Dendritic cell treated with granulocyte-macrophage colony-stimulating factor and Interleukin-4, amounts not matched to agents 40 ng/mL and 50 ng/mL, for 4 days (primary cell): ENCODE data around the gene TXLNB.
"Not testable (repeated sequence)": the region's sequence is repeated elsewhere in the genome, so short reads cannot be mapped to it uniquely, and the experiment has no call there.

Experiments used
- H3K27ac Mint-ChIP-seq: one replicate; pipeline ENCODE4 v1.8.0; 2022; ENCODE audit warnings: mild to moderate bottlenecking, mixed read lengths
- H3K27me3 Mint-ChIP-seq: one replicate; pipeline ENCODE4 v1.8.0; 2022; ENCODE audit warnings: mild to moderate bottlenecking, mixed read lengths
- H3K36me3 Mint-ChIP-seq: one replicate; pipeline ENCODE4 v1.8.0; 2022; ENCODE audit warnings: low read depth, mixed read lengths
- H3K4me1 Mint-ChIP-seq: one replicate; pipeline ENCODE4 v1.8.0; 2022; ENCODE audit warnings: low read depth, mixed read lengths
- H3K4me3 Mint-ChIP-seq: one replicate; pipeline ENCODE4 v1.8.0; 2022; ENCODE audit warnings: mild to moderate bottlenecking, moderate library complexity, mixed read lengths
- H3K9me3 Mint-ChIP-seq: one replicate; pipeline ENCODE4 v1.8.0; 2022; ENCODE audit warnings: mixed read lengths
- intact Hi-C: fragments of 100-400 bp; cut with micrococcal nuclease; formaldehyde crosslinking; loops from one replicate; pipeline ENCODE4 v1.15.0; 2022

TXLNB gene

DNA sequence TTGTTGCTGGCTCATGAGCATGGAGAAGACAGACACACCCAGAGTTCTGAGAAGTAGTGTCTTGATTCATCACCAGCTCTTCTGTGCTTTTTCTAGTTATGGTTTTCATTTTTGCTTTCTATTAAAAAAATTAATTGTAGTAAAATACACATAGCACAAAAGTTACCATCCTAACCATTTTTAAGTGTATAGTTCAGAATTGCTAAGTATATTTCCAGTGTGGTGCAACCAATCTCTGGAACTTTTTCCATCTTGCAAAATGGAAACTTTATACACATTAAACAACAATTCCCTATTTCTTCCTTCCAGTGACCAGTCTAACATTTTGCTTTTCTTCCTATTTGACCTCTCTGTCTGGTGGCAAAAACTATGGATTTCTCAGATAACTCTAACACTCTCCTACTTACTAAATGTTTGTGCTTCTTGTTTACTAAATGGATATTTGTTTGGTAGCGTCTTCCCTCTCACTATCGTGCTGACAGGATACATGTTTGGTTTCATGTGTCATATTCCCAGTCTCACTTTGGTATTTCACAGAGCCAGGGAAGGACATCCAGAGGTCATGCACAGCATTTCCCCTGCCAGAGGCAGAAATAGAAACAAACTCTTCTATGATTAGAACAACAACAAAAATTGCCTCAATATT lies 40.6 kb downstream of the TXLNB start:
- Mint-ChIP-seq H3K4me3 (peak overlapping the region; percentile 54), H3K4me1 (peaks cover 29% of the 10 kb centered on the region), H3K36me3 (no peaks in the 10 kb centered on the region), H3K9me3 (no peaks in the 10 kb centered on the region), H3K27me3 (no peaks in the 10 kb centered on the region), H3K27ac (peak overlapping the region; percentile 83)
- intact Hi-C loops, result loop anchor here (10.0 kb wide), 1 partner anchor 74 kb away; no protein-coding TSS in a partner anchor

- Mint-ChIP-seq H3K9me3 (no peaks in the 10 kb centered on the region), H3K4me3 (peak overlapping the region; percentile 40), H3K36me3 (no peaks in the 10 kb centered on the region), H3K27me3 (no peaks in the 10 kb centered on the region), H3K4me1 (peaks cover 29% of the 10 kb centered on the region), H3K27ac (peak overlapping the region; percentile 83)
- intact Hi-C loops, result loop anchor here (10.0 kb wide), 1 partner anchor 74 kb away; no protein-coding TSS in a partner anchor
These were observed 41.3 kb downstream of the TXLNB start for GRCh38 chr6:139250296-139251044.

GRCh38 chr6:139249395-139249794 lies 42.4 kb downstream of the TXLNB start:
- peak overlapping the region; percentile 83 for H3K27ac Mint-ChIP-seq
- no peaks in the 10 kb centered on the region for H3K9me3 Mint-ChIP-seq
- H3K27me3 Mint-ChIP-seq, result no peaks in the 10 kb centered on the region
- H3K36me3 Mint-ChIP-seq, result no peaks in the 10 kb centered on the region
- peaks cover 29% of the 10 kb centered on the region for H3K4me1 Mint-ChIP-seq
- intact Hi-C loops, result no loop called here
- H3K4me3 Mint-ChIP-seq, result no peak overlapping the region

DNA sequence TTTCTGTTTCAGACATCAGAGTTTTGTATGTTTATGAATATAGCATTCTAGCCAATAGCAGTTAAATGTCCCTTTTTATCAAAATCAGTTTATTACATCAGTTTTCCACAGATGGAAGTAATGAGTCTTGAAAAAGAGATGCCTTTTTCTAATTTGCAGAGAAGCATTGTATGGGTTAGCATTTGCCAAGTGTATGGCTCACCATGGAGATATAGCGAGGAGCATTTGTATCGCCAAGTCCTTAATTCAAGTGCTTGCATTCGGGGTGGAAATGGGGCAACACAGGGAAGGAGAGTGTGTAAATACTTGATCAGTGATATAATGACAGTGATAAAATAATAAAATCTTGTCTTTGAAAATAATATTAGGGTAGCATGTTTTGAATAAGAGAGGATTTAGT lies 42.9 kb downstream of the TXLNB start:
- no peaks in the 10 kb centered on the region for H3K36me3 Mint-ChIP-seq
- peaks cover 29% of the 10 kb centered on the region for H3K4me1 Mint-ChIP-seq
- H3K27me3 Mint-ChIP-seq, result no peaks in the 10 kb centered on the region
- intact Hi-C loops, result no loop called here
- H3K27ac Mint-ChIP-seq, result peak overlapping the region; percentile 83
- H3K4me3 Mint-ChIP-seq, result no peak overlapping the region
- no peaks in the 10 kb centered on the region for H3K9me3 Mint-ChIP-seq

- intact Hi-C loops, result no loop called here
- peaks cover 29% of the 10 kb centered on the region for H3K4me1 Mint-ChIP-seq
- H3K4me3 Mint-ChIP-seq, result no peak overlapping the region
- no peaks in the 10 kb centered on the region for H3K27me3 Mint-ChIP-seq
- no peaks in the 10 kb centered on the region for H3K36me3 Mint-ChIP-seq
- H3K9me3 Mint-ChIP-seq, result no peaks in the 10 kb centered on the region
- H3K27ac Mint-ChIP-seq, result no peak overlapping the region
These were observed 44.2 kb downstream of the TXLNB start for GRCh38 chr6:139247618-139248017.

- H3K4me3 Mint-ChIP-seq, result no peak overlapping the region
- H3K27me3 Mint-ChIP-seq, result no peaks in the 10 kb centered on the region
- no peak overlapping the region for H3K27ac Mint-ChIP-seq
- no peaks in the 10 kb centered on the region for H3K9me3 Mint-ChIP-seq
- H3K36me3 Mint-ChIP-seq, result no peaks in the 10 kb centered on the region
- intact Hi-C loops, result no loop called here
- no peaks in the 10 kb centered on the region for H3K4me1 Mint-ChIP-seq
These were observed 48.3 kb downstream of the TXLNB start for GRCh38 chr6:139243536-139243935.

- H3K27ac Mint-ChIP-seq, result no peak overlapping the region
- intact Hi-C loops, result no loop called here
These were observed 49.1 kb downstream of the TXLNB start for GRCh38 chr6:139242457-139243240.

GRCh38 chr6:139240161-139241010 lies 51.4 kb downstream of the TXLNB start:
- Mint-ChIP-seq H3K4me1 (no peaks in the 10 kb centered on the region), H3K27ac (no peak overlapping the region), H3K4me3 (no peak overlapping the region), H3K27me3 (no peaks in the 10 kb centered on the region), H3K9me3 (peaks cover 3% of the 10 kb centered on the region), H3K36me3 (no peaks in the 10 kb centered on the region)
- intact Hi-C loops, result no loop called here

More at GRCh38 chr6:139242457-139243240, 49.1 kb downstream of the TXLNB start:
- Mint-ChIP-seq H3K4me1 (no peaks in the 10 kb centered on the region), H3K4me3 (no peak overlapping the region), H3K27me3 (no peaks in the 10 kb centered on the region), H3K9me3 (no peaks in the 10 kb centered on the region), H3K36me3 (no peaks in the 10 kb centered on the region)

- Mint-ChIP-seq H3K4me1 (no peaks in the 10 kb centered on the region), H3K36me3 (peaks cover 2% of the 10 kb centered on the region), H3K4me3 (no peak overlapping the region), H3K9me3 (peaks cover 16% of the 10 kb centered on the region), H3K27me3 (no peaks in the 10 kb centered on the region), H3K27ac (peak overlapping the region; percentile 16)
- intact Hi-C loops, result no loop called here
These were observed 52.7 kb downstream of the TXLNB start for GRCh38 chr6:139239064-139239463.

- intact Hi-C loops, result no loop called here
- peaks cover 34% of the 10 kb centered on the region for H3K9me3 Mint-ChIP-seq
These were observed 55.7 kb downstream of the TXLNB start for GRCh38 chr6:139236105-139236504.

GRCh38 chr6:139235661-139236060 lies 56.1 kb downstream of the TXLNB start:
- intact Hi-C loops, result no loop called here
- Mint-ChIP-seq H3K36me3 (peaks cover 5% of the 10 kb centered on the region), H3K27me3 (no peaks in the 10 kb centered on the region), H3K27ac (no peak overlapping the region), H3K4me1 (peaks cover 6% of the 10 kb centered on the region), H3K4me3 (no peak overlapping the region), H3K9me3 (peaks cover 34% of the 10 kb centered on the region)

More at GRCh38 chr6:139236105-139236504, 55.7 kb downstream of the TXLNB start:
- Mint-ChIP-seq H3K4me1 (peaks cover 2% of the 10 kb centered on the region), H3K27me3 (no peaks in the 10 kb centered on the region), H3K4me3 (no peak overlapping the region), H3K36me3 (peaks cover 5% of the 10 kb centered on the region), H3K27ac (no peak overlapping the region)

GRCh38 chr6:139234193-139234592 lies 57.6 kb downstream of the TXLNB start:
- H3K36me3 Mint-ChIP-seq, H3K4me1 Mint-ChIP-seq, H3K27me3 Mint-ChIP-seq, intact Hi-C loops, H3K4me3 Mint-ChIP-seq, H3K27ac Mint-ChIP-seq: not testable (repeated sequence)
- H3K9me3 Mint-ChIP-seq, result peaks cover 34% of the 10 kb centered on the region

DNA sequence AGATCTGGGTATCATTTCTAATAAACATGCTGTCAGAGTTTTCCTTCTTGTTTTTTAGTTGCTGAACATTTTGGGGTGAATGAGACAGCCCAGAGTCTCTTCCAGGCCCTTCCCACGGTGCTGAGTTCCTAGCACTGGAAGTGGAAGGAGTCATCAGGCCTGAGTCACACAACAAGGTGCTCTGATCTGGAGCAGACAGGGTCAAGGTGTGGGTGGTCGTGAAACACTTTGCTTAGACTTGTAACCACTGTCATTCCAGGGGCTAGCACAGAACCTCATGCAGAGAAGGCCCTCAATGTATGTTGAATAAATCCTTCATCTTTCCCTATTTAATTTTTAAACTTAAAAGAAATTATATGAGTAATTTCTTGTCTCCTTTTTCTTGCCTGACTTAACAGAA lies 60.6 kb downstream of the TXLNB start:
- Mint-ChIP-seq H3K9me3 (peaks cover 34% of the 10 kb centered on the region), H3K27me3 (no peaks in the 10 kb centered on the region), H3K36me3 (peaks cover 5% of the 10 kb centered on the region), H3K4me1 (peaks cover 16% of the 10 kb centered on the region), H3K4me3 (no peak overlapping the region), H3K27ac (no peak overlapping the region)
- intact Hi-C loops, result no loop called here
